Right renal cortex interstitium (tissue), 3 donors: ENCODE results near the gene TTLL11. TPM values are rescaled to one million over a fixed set of nuclear protein-coding genes. Genes with fewer than 3 reads are reported as not detected.

Experiments
- DNase-seq, 3 donors: peaks; one replicate each; pipeline ENCODE4 v3.0.0-alpha.2; 2013; ENCODE audit warnings: low read depth in 3 of 3, low spot score in 2 of 3
- polyA plus RNA-seq, 3 donors: library from polyadenylated mRNA; unstranded; fragments of 120-200 nt; gene quantifications; one replicate each; pipeline ENCODE4 v1.2.1, GENCODE V29; 2013; ENCODE audit not compliant: insufficient read length in 3 of 3

Gene TTLL11
- polyA plus RNA-seq, 3 donors = 6.0 to 6.7 (median 6.2) TPM

DNA sequence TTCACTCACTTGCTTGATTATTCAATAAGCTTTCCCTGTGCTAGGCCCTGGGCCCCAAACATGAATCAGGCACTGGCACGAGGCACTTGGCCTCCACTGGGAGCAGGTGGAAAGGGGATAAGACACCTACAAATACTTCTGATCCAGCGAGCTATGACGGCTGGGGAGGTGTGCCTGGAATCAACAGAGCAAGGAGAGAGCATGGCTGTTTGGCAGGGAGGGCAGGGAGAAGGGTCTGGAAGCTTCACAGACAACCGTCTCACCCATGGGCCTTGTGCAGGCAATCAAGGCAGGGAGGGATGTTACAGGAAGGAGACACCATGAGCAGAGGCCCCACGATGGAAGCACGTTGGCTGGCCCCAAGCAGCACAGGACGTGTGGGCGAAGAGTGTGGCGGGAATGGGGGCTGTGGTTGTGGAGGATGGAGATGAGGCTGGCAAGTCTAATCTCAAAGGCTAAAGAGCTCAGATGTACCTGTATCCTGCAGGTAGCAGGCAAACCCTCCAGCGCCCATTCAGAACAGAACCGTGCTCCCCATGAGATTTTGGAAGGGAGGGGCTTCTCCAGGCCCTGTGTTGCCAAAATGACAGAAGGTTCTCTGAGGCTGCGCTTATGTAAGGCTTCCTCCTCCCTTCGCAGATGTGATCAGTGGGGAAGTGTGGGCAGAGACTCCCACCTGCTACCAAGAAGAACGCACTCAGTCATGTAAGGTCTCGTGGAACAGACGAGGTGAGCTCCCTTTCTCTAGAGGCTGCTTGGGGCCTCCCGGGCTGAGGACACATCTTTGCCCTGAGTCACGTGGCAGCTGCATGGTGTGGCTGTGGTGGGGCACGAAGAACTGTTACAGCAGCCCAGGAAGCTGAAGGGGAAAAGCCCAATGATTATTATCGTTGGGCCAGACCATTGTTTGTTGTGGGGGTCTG, 252.0 kb downstream of the TTLL11 start:
- DNase-seq = no peak

DNA sequence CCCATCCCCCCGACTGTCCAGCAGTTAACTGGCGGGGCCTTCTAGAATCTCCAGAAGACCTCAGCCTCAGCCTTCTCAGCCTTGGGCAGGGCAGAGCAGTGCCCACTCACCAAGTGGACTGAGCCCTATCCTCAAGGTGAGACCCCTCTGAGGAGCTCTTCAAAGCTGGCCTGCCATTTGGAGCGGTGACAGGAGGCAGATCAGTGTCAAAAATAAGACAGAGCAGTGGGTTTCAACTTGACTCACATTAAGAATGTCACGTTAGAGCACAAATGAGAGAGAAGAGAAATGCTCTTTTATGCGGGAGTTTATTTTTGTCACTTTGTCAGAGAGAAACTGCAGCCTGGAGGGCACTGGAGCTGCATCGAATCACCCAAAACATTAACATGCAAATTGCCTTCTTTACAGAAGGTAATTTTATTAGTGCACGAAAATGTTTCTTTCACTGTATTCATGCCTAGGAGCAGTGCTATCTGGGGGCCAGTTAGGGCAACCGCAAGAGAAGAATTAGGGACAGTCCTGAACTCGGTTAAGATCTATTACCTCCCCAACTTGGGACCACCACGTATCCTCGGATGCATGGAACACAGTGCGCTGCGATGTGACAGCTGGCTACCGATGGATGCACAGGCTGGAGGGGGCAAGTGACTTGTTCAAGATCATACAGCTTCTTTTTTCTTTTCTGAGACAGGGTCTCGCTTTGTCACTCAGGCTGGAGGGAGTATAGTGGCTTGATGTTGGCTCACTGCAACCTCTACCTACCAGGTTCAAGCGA, 253.2 kb downstream of the TTLL11 start:
- DNase-seq = no peak

DNA sequence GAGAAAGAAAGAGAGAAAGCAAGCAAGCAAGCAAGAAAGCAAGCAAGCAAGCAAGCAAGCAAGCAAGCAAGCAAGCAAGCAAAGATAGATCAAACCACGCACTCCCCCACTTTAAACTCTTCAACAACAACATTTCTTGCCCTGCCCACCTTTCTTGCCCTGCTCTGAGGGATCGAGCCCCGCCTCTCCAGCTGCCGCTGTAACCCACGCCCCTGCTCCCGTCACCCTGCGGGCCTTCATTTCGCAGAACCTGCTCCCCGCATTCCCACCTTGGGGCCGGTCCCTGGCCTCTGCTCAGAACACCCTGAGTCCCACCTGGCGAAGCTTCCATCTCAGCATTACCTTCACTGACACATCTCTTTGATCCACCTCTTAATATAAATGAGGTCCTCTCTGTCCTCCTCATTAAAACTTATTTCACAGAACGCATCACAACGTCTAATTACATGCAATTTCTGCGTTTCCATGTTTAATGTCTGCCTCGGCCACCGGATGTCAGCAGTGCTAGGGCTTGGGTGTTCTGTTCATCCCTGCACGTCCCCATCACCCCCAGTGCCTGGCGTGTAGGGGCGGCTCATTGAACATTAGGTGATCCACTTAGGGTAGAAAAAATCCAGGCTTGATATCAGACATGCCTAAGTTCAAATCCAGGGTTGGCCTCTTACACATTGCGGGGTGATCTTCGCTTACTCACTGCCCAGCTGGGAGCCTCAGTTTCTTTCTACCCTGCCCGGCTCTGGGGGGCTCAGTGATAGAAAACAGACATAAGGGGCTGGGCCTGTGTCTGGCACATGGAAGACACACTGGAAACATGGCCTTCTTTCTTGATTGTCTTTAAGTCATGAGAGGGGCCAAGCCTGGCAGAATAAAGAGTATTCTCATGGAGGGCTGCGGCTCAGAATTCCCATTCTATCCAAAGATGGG, 254.1 kb downstream of the TTLL11 start:
- DNase-seq = no peak

DNA sequence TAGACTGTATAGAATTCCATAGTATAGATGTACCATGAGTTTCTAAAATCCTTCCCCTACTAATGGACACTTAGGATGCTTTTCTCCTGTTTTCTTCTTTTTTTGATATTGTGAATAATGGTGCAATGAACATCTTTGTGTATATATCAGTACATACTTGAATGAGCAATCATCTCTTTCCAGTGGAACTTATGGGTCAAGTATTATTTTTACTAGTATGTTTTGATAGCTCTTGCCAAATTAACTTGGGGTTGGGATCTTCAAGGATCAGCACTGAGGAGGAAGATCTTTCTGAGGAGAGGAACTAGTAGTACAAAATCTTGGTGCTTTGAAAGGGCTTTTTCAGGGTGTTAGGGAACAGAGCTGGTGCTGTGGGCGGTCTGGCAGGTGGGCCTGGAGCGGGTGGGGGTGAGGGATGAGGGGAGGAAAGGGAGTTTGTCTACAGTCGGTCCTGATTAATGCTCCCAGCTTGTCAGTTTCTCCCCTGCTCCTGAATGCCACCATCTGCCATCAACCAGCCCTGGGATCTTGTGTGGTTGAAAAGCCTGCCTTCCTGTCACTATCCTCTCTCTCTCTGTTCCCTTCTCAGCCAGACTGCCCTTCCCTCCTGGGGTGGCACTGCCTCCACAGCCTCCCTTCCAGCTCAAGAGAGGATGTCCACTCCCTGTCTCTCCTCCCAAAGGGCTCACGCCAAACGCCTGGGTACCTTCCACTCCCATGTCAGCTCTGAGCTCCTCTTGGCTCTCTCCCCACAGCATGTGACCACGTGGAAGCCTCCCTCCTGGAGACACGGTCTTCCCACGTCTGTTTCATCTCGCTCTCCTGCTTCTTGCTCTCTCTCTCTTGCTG, 255.8 kb downstream of the TTLL11 start:
- no peak for DNase-seq

DNA sequence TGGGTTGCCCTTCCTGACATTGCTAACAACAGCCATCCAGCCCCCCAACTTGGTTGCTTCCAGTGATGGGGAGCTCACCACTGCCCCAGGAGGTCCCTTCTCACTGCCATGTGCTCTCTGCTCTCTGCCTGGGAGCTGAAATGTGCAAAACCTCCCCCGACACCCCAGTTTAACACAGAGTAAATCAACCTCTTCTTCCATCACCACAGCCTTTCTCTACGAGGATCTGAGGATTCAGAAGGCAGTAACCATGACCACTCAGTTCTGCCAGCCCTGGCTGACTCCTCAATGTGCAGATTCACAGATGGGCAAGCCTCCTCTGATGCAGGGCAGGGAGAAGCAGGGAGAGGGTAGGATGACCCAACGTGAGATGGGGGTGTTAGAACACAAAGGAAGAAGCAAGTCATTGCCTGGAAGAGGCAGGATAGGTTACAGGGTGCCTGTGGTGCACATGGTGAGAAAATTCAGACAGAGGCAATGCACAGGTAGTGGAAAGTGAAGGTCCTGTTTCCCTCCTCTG, 256.7 kb downstream of the TTLL11 start:
- DNase-seq = no peak

DNA sequence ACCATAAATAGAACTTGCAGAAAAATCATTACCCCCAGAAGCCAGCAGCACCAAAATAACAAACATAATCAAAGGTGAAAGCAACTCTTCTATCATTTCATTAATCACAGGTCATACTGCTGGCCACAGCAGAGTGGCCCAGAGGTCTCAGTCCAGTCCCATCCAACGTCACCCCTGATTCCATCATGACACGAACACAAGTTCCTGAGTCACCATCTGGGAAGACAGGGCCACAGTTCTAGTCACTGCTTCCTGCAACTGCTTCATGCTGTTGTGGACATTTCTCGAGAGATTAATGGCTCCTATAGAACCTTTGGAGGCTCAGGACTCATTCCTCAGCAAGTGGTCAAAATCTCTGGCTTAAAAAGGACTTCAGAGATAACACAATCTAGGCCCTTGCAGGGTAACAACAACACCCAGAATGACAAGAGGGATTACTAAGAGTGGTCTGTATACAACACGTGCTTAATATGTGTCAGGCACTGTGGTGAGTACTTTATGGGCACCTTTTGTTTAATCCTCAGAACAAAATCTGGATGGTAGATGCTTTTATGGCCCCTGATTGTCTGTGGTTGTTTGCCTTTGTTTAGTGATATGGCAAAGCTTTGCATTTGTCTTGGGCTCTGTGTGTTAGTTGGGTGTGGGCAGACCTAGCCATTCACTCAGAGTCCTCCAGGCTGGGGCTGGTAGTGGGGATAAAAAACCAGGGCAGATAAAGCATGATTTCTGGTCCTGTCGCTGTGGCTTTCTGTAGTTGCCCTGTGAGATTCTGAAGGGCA, 257.3 kb downstream of the TTLL11 start:
- DNase-seq = no peak

DNA sequence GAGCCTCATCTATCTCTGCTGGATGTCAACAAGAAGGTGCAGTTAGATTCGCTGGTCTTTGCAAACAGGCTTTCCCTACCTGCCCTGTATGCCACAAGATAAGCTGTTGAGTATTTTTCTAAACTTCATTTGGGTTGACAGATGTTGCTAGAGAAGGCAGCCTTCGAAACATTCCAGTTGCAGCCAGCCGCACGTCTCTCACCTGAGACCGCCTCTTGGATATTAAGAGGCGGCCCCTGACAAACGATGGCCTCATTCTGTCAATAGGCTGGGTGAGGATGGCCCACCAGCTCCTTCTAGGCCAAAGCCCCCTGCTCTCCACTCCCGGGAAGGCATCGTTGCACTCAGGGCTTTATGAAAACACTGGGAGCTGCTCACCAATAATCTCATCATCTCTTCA, 260.0 kb downstream of the TTLL11 start:
- DNase-seq = no peak

DNA sequence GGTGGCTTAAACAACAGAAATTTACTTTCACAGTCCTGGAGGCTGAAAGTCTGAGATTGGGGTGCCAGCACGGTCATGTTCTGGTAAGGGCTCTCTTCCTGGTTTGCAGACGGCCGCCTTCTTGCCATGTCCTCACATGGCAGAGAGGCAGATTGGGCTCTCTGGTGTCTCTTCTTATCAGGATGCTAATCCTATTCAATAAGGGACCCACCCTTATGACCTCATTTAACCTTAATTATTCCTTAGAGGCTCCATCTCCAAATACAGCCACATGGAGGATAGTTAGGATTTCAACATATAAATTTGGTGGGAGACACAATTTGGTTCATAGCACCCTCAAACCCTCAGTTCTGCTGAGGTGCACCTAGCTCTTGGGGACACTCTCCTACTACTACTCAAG, 261.2 kb downstream of the TTLL11 start:
- no peak for DNase-seq

DNA sequence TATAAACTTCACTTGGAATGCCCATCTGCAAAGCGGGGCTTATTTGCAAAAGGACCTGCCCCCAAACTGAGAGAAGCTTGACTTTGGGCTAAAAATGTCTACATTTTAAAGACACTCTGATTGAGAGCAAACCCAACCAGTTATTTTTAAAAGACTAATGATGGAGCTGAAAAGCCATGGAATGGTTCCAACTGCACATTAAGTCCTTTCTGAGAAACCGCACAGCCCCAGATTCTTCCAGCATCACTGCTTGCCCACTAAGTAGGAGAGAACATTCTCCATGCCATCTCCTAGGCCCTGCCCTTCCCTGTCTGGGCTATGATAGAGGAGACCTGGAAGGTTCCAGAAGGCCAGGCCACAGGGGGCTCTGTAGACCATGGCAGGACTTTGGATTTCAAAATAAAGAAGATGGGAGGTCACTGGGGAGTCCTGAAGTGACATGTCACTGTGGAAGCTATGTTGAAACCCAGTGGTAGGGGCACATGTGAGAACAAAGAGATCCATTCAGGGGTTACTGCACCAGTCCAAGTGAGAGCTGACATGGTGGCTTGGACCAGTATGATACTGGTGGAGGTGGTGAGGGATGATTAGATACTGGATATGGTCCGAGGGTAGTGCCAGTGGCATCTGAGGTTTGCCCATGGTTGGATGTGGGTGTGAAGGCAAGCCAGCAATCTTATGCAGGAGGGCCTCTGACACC, 262.5 kb downstream of the TTLL11 start:
- no peak for DNase-seq

DNA sequence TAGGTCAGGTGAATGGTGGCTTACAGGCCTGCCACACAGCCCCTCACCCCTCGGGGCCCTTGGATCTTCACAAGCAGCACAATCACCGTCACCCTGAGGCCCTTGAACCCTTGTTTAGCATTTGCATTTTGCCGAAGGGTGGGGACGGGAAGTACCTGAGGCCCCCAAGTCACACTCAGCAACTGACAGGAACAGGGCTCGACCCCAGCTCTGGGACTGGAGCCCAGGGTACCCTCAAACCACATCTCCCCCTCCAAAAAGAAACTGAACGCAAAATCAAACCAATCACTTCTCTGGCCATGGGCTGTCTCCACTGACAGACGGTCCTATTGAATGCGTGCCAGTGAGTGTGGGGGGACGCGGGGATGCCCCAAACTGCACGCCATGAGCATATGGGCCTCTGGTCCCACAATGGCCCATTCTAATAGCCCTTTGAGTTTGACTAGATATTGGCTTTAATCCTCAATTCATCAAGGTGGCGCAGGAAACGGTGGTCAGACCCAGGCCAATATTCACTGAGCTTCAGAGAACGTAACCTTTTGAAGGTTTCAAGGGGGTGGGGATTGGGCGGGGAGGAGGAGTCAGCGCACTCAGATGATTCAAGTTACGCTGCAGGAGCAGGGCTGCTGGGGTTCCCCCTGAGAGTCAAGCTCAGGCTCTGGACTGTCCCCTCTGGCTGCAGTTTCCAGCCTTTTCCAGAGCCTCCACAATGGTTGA, 265.7 kb downstream of the TTLL11 start:
- DNase-seq = no peak

DNA sequence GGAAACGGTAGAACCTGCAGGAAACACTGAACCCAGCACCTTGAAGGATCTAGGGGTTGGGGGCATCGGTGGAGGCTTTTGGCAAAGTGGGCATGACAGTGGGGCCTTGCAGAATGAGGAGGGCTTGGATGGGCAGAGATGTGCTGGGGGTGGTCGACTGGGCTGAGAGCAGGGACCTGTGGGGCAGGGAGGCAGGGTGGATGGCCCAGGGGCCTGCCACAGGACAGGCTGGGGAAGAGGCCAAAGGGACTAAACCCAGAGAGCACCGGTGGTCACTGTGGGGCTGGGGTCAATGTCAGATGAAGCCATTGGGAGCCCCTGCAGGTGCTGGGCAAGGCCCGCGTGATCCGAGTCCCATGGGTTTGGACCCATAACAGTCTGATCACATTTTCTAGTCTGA, 266.4 kb downstream of the TTLL11 start:
- no peak for DNase-seq

DNA sequence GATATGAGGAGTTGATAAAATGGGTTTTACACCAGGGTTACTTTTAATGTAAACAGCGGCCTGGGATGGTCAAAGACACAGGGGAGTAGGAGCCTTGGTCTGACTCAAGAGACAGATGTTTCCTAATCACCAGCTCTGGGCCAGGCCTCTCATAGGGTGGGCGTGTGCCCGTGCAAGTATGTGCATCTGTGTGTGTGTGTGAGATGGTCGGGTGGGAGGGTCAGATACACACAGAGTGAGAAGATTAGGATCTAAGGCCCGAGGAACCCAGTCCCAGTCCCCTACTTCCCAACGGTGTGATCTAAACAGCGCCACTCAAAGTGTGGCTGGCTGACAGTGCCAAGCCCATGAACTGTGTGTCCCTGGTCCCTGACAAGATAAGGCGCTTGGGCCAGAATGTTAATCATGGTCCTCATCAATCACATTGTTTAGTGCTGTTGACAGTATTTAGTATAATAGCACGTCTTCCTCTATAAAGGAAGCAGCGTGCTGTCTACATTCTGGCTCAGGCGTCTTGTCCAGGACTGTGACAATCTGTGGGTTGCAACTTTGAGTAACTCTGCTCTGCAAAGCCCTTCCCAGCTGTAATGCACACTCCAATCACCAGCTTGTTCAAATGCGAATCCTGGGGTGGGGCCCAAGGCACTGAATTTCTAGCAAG, 267.9 kb downstream of the TTLL11 start:
- DNase-seq = no peak

DNA sequence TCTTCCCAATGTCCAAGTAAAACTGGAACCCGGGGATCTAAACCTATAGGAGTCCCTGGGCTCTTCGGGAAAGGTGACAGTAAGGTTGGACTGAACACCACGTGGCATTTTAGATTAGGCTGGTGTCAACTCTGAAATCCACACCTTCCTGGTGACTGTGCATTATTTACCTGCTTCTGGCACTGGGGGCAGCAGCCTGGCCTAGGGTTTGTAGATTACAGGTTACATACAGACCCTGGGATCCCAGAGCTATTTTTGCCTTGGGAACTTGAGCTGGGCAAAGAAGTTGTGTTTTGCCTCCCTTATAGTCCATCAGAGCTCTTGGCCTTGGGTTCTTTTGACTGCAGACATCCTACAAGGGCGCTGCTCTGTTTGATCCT, 268.5 kb downstream of the TTLL11 start:
- DNase-seq = no peak

DNA sequence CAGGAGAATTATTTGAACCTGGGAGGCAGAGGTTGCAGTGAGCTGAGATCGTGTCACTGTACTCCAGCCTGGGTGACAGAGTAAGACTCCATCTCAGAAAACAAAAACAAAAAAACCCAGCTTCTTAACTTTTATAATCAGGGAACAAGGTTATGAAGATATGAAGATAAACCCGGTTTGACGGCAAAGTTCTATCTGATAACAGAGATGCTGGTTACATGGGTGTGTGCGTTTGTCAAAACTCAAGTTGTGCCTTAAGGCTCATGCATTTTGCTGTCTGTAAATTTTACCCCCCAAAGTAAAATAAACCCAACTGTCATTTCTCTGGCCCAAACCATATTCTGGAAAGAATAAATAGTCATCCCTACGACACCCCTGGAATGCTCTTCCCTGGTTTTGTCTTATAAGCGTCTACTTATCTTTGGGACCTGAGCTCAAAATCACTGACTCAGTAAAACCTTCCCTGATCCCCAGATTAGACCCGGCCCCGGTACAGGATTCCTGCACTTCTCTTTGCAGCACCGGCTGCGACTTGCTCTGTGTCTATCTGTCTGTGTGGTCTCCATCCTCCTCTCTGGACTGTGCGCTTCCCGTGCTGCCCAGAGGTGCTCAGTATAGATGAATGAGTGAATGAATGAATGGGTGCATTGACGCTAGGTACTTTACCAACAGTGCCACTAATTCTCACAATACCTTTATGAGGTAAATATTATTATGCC, 269.5 kb downstream of the TTLL11 start:
- DNase-seq = no peak

DNA sequence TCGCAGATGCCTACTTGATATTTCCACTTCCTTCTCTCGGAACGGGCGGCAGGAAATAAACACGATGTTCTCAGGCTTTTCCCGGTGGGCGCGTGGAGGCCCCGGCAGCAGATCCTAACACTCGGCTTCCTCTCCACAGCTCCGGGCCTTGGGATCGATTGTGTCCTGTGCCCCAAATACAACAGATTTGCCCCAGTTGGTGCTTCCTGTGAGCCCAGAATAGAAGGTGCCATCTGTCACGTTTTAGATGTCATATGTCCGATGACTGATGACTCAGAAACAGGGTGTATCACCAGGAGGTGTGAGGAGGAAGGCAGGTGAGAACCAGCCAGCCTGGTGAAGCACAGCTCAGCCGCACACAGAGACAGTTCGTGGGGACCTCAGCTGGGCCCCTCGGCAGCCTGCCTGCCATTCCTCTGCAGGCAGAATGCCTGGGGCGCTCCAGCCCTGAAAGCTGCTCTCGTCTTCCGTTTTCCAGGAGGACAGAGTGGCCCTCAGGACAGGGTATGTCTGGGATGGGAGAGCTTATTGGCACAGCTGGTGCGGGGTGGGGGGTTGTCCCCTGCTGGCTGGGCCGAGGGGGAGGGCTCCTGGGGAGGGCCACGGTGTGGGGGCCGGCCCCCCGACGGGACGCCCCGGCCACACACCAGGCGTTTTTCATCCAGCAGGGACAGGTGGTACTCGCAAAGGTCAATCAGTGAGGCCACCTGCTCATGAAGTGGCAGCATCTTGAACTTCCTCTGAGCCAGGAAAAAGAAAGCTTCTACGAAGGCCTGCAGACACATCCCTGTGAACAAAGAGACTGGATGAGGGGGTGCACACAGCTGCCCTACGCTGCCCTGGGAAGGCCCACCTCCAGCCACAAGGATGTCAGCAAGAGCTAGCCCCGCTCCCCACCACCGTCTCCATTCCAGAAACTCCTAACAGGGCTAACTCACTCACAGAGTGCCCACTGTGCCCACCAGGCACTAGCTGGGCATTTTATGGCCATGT, 270.7 kb downstream of the TTLL11 start:
- no peak for DNase-seq
